ENCODE measurements around the gene PTPRE.

GRCh38 chr10:127906548-127907377 lies at the start of gene PTPRE:
- TF ChIP-seq CTCF (conservative IDR thresholded peaks at IDR 0.05 in 1 of 2, IDR thresholded peaks at IDR 0.05 in 1 of 2; ENCODE audit: extremely low read depth in 1 of 2, insufficient read depth in 1 of 2, low read depth in 1 of 2, low read length in 2 of 2), result peak; percentile 64 to 70
- TF ChIP-seq EZH2 (IDR thresholded peaks at IDR 0.05; ENCODE audit: borderline replicate concordance, low read length), result no peak
